ENCODE results near the gene SMARCB1. TPM values are rescaled to one million over a fixed set of nuclear protein-coding genes. Genes with fewer than 3 reads are reported as not detected.

Gene SMARCB1
- total and polyA plus RNA-seq, 8 donors: 52.4 to 166 (median 138) TPM

GRCh38 chr22:23774922-23775436 is 11.8 kb upstream of the SMARCB1 start:
- DNase-seq: no peak
- H3K27ac ChIP-seq: no peak overlapping the region
- no peak for TF ChIP-seq CTCF (IDR thresholded peaks at IDR 0.05)
- H3K4me1 ChIP-seq: peaks cover 4 to 28% of the 10 kb centered on the region in 2 donors
- H3K27me3 ChIP-seq: peaks cover 0 to 20% of the 10 kb centered on the region in 2 donors
- H3K4me3 ChIP-seq: no peak overlapping the region
- no peaks in the 10 kb centered on the region for H3K9me3 ChIP-seq
- no peak for ATAC-seq
- H3K36me3 ChIP-seq: no peaks in the 10 kb centered on the region
- intact Hi-C loops (cut with DNase I): loop anchor here in 1 of 2 donors (5.0 kb wide), 1 partner anchor 62 kb away; the partner anchor contains the start of gene DERL3

GRCh38 chr22:23775779-23776375 is 10.9 kb upstream of the SMARCB1 start:
- no peaks in the 10 kb centered on the region for H3K9me3 ChIP-seq
- no peaks in the 10 kb centered on the region for H3K36me3 ChIP-seq
- ATAC-seq: no peak
- no peak for DNase-seq
- peaks cover 0 to 20% of the 10 kb centered on the region in 2 donors for H3K27me3 ChIP-seq
- H3K4me3 ChIP-seq: no peak overlapping the region
- no peak overlapping the region for H3K27ac ChIP-seq
- no peak for TF ChIP-seq CTCF (IDR thresholded peaks at IDR 0.05)
- H3K4me1 ChIP-seq: peaks cover 4 to 23% of the 10 kb centered on the region in 2 donors
- intact Hi-C loops (cut with DNase I): no loop called here

- Histone ChIP-seq H3K4me3 (no peak overlapping the region), H3K9me3 (no peaks in the 10 kb centered on the region), H3K36me3 (no peaks in the 10 kb centered on the region), H3K4me1 (peaks cover 0 to 6% of the 10 kb centered on the region in 2 donors), H3K27ac (no peak overlapping the region), H3K27me3 (peaks cover 0 to 10% of the 10 kb centered on the region in 2 donors)
- intact Hi-C loops (cut with DNase I): no loop called here
- ATAC-seq (no peak), DNase-seq (no peak)
- TF ChIP-seq CTCF (IDR thresholded peaks at IDR 0.05): no peak
These were observed 8.8 kb upstream of the SMARCB1 start for GRCh38 chr22:23777776-23778576.

GRCh38 chr22:23778577-23778900 is 8.2 kb upstream of the SMARCB1 start:
- no peak for TF ChIP-seq CTCF (IDR thresholded peaks at IDR 0.05)
- intact Hi-C loops (cut with DNase I): no loop called here
- H3K36me3 ChIP-seq: no peaks in the 10 kb centered on the region
- H3K27me3 ChIP-seq: peaks cover 0 to 4% of the 10 kb centered on the region in 2 donors
- DNase-seq (no peak), ATAC-seq (no peak)
- H3K4me1 ChIP-seq: peaks cover 0 to under 1% of the 10 kb centered on the region in 2 donors
- no peaks in the 10 kb centered on the region for H3K9me3 ChIP-seq
- no peak overlapping the region for H3K27ac ChIP-seq
- no peak overlapping the region for H3K4me3 ChIP-seq

GRCh38 chr22:23779083-23779482 is 7.7 kb upstream of the SMARCB1 start:
- H3K4me3 ChIP-seq: no peak overlapping the region
- H3K4me1 ChIP-seq: no peaks in the 10 kb centered on the region
- H3K27ac ChIP-seq: no peak overlapping the region
- DNase-seq: no peak
- ATAC-seq: no peak
- H3K9me3 ChIP-seq: no peaks in the 10 kb centered on the region
- H3K36me3 ChIP-seq: no peaks in the 10 kb centered on the region
- TF ChIP-seq CTCF (IDR thresholded peaks at IDR 0.05): no peak
- intact Hi-C loops (cut with DNase I): no loop called here
- no peaks in the 10 kb centered on the region for H3K27me3 ChIP-seq
